Measurements from ENCODE around the gene FAF1.

FAF1 gene

DNA sequence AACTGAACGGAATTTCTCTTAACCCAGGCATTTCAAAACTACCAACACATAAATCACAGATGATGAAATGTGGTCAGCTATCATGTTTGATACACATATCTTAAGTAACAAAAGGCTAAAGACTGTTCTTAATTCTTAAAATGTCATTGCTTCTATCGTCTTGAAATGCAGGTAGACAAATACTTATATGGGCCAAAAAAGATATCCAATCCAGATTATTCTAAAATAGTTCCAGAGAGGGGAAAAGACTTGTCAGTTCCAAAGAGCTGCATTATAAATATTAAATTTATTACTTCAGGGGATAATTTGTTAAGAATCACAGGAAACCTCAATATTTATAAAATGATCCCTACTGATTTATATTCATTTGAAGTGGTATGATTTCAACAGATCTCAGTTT, 259.4 kb downstream of the FAF1 start:
- TF ChIP-seq, protein P1, sequence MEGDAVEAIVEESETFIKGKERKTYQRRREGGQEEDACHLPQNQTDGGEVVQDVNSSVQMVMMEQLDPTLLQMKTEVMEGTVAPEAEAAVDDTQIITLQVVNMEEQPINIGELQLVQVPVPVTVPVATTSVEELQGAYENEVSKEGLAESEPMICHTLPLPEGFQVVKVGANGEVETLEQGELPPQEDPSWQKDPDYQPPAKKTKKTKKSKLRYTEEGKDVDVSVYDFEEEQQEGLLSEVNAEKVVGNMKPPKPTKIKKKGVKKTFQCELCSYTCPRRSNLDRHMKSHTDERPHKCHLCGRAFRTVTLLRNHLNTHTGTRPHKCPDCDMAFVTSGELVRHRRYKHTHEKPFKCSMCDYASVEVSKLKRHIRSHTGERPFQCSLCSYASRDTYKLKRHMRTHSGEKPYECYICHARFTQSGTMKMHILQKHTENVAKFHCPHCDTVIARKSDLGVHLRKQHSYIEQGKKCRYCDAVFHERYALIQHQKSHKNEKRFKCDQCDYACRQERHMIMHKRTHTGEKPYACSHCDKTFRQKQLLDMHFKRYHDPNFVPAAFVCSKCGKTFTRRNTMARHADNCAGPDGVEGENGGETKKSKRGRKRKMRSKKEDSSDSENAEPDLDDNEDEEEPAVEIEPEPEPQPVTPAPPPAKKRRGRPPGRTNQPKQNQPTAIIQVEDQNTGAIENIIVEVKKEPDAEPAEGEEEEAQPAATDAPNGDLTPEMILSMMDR (IDR thresholded peaks at IDR 0.05; ENCODE audit: low read depth, low read length): no peak
- no peak for TF ChIP-seq POLR2A (IDR thresholded peaks at IDR 0.05; ENCODE audit: extremely low read depth, insufficient read length)
- no peak overlapping the region for H3K4me3 ChIP-seq (ENCODE audit: low read depth, low read length)
- DNase-seq (ENCODE audit: low read depth): no peak

DNA sequence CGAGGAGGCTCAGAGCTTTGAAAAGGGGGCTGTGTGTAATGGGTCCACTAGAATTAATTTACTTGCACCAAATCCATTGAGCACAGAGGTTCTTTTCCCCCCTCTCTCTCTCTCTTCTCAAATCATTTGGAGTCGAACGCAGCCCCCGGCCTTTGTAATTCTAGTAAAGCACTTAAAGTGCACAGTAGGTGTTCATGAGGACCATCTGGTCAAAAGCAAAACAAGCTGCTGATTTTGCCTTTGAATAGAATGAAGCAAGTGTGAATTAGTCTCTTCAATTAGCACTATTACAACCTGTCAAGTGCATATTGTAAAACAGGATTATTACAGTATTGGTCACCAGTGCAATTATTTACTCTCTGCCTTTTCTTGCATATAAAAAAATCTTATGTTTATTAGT, 259.9 kb downstream of the FAF1 start:
- no peak for DNase-seq (ENCODE audit: low read depth)
- H3K4me3 ChIP-seq (ENCODE audit: low read depth, low read length): no peak overlapping the region
- TF ChIP-seq, protein P1 (IDR thresholded peaks at IDR 0.05; ENCODE audit: low read depth, low read length): no peak
- TF ChIP-seq, protein P2, sequence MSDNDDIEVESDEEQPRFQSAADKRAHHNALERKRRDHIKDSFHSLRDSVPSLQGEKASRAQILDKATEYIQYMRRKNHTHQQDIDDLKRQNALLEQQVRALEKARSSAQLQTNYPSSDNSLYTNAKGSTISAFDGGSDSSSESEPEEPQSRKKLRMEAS (IDR thresholded peaks at IDR 0.05; ENCODE audit: low read depth, low read length): no peak
- TF ChIP-seq POLR2A (IDR thresholded peaks at IDR 0.05; ENCODE audit: extremely low read depth, insufficient read length) (no peak), MYC (IDR thresholded peaks at IDR 0.05; ENCODE audit: low read depth, low read length) (no peak)

DNA sequence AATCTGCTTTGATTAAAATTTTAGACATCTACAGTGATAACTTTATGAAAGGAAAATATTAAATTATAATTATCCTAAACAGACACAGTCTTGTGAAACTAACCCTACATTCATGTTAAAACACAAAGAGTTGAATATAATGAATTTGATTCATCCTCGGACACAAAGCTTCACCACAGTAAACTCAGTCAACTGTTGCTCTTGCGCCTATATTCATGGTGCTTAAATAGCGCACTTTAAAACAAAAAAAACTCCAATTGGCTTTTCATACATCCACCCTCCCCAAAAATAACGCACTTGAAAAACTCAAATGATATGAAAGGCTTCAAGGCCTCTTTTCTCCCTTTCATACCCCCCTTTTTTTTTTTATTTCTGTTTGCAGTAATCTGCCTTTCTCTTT, 260.3 kb downstream of the FAF1 start:
- no peak for DNase-seq (ENCODE audit: low read depth)
- TF ChIP-seq, protein P1 (IDR thresholded peaks at IDR 0.05; ENCODE audit: low read depth, low read length): no peak
- TF ChIP-seq, protein P2 (IDR thresholded peaks at IDR 0.05; ENCODE audit: low read depth, low read length): no peak
- no peak for TF ChIP-seq MYC (IDR thresholded peaks at IDR 0.05; ENCODE audit: low read depth, low read length)
- no peak for TF ChIP-seq POLR2A (IDR thresholded peaks at IDR 0.05; ENCODE audit: extremely low read depth, insufficient read length)
- no peak overlapping the region for H3K4me3 ChIP-seq (ENCODE audit: low read depth, low read length)

DNA sequence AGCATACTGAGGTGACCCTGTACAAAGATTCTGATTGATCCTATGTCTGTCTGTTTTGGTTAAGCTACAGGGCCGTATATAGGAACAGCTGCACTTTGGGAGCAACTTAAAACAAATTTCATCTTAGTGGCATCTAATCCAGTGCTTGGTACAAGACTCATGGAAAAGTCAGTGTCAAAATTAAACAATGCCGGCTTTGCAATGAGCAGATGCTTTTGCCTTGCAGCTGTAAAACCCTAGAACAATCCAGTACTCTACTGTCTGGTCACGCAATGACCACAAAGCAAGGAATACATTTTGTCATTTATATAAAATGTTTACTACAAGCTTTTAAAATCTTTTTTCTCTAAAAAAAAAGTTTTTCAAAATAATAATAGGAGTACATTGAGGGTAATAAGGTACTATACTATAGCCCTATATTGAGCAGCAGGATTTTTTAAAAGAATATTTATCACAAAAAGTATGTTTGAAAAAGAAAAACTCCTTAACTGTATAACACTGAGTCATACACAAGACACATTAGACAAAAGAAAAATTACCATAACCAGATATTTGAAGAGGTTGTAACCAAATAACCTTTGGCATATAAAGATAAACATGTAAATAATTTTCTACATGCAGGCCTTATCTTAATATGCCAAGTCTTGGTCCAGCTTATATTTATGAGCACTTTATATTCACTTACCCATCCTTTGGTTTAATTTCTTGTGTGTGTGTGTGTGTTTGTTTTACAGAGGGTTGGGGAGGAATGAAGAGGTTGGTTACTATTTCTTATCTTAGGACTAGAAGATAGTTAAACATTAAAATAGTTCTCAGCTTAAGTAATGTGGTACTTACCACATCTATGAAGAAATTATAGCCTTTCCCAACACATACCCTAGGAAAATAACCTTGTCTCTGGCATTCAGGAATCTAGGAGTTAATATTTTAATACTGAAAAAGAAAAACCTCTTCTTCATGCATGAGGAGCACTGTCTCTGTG, 262.3 kb downstream of the FAF1 start:
- TF ChIP-seq MYC (IDR thresholded peaks at IDR 0.05; ENCODE audit: low read depth, low read length) (no peak), POLR2A (IDR thresholded peaks at IDR 0.05; ENCODE audit: extremely low read depth, insufficient read length) (no peak)
- TF ChIP-seq, protein P1 (IDR thresholded peaks at IDR 0.05; ENCODE audit: low read depth, low read length): no peak
- TF ChIP-seq, protein P2 (IDR thresholded peaks at IDR 0.05; ENCODE audit: low read depth, low read length): no peak
- DNase-seq (ENCODE audit: low read depth): no peak
- no peak overlapping the region for H3K4me3 ChIP-seq (ENCODE audit: low read depth, low read length)

DNA sequence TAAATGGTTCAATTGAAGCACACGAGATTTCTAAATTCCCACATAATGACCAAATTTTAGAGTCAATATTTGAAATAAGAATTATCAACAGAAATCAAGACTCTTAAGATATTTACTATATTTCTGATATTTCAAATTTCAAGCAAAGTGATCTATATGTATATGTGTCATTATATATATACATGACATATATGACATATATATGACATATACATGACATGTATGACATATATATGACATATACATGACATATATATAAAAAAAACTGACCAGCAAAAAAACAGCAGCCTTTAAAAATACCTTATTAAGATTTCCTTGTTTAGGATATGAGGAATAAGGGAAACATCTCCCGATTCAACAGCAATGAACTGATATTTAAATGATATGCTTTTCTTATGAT, 266.2 kb downstream of the FAF1 start:
- no peak for DNase-seq (ENCODE audit: low read depth)
- H3K4me3 ChIP-seq (ENCODE audit: low read depth, low read length): no peak overlapping the region
- TF ChIP-seq, protein P2 (IDR thresholded peaks at IDR 0.05; ENCODE audit: low read depth, low read length): no peak
- TF ChIP-seq POLR2A (IDR thresholded peaks at IDR 0.05; ENCODE audit: extremely low read depth, insufficient read length) (no peak), MYC (IDR thresholded peaks at IDR 0.05; ENCODE audit: low read depth, low read length) (no peak)
- TF ChIP-seq, protein P1 (IDR thresholded peaks at IDR 0.05; ENCODE audit: low read depth, low read length): no peak
